A172 (cell line): ENCODE results near the gene PPARD. TPM values are rescaled to one million over a fixed set of nuclear protein-coding genes. Genes with fewer than 3 reads are reported as not detected.
"Not testable (repeated sequence)": the region's sequence is repeated elsewhere in the genome, so short reads cannot be mapped to it uniquely, and the experiment has no call there.

Source experiments
- DNase-seq: peaks from one replicate; pipeline ENCODE4 v3.0.0-alpha.2; 2015; ENCODE audit warnings: low spot score
- total RNA-seq: library from RNA; depleted of rRNA; stranded (reverse); fragments of >200 nt; shearing (Covaris generic); gene quantifications from 2 replicates; pipeline ENCODE4 v1.2.3, GENCODE V29; 2014

PPARD gene
- total RNA-seq, 1 experiment from 2014 or later: 7.2 TPM

- DNase-seq: no peak
Observed at GRCh38 chr6:35312076-35312800, 30.1 kb upstream of the PPARD start.

- no peak for DNase-seq
Observed at GRCh38 chr6:35312807-35313206, 29.6 kb upstream of the PPARD start.

GRCh38 chr6:35317483-35318195 lies 24.7 kb upstream of the PPARD start:
- no peak for DNase-seq

GRCh38 chr6:35318196-35319171 lies 23.9 kb upstream of the PPARD start:
- DNase-seq: peak; percentile 71

GRCh38 chr6:35319346-35320030 lies 22.9 kb upstream of the PPARD start:
- DNase-seq: no peak

- DNase-seq: no peak
Observed at GRCh38 chr6:35320031-35320410, 22.3 kb upstream of the PPARD start.

- DNase-seq: no peak
Observed at GRCh38 chr6:35321091-35321490, 21.3 kb upstream of the PPARD start.

GRCh38 chr6:35327349-35328027 lies 14.9 kb upstream of the PPARD start:
- DNase-seq: peak; percentile 52

- DNase-seq: no peak
Observed at GRCh38 chr6:35328108-35328723, 14.1 kb upstream of the PPARD start.

- not testable (repeated sequence) for DNase-seq
Observed at GRCh38 chr6:35328965-35329364, 13.4 kb upstream of the PPARD start.

GRCh38 chr6:35330541-35331119 lies 11.7 kb upstream of the PPARD start:
- DNase-seq: peak; percentile 19

- DNase-seq: peak; percentile 43
Observed at GRCh38 chr6:35332074-35332887, 10.1 kb upstream of the PPARD start.

- DNase-seq: no peak
Observed at GRCh38 chr6:35341557-35341956, 801 bp upstream of the PPARD start.

- DNase-seq: no peak
Observed at GRCh38 chr6:35343092-35343834, 905 bp downstream of the PPARD start.

- DNase-seq: no peak
Observed at GRCh38 chr6:35343835-35344550, 1.6 kb downstream of the PPARD start.

- no peak for DNase-seq
Observed at GRCh38 chr6:35351422-35351821, 9.1 kb downstream of the PPARD start.

GRCh38 chr6:35352735-35353134 lies 10.4 kb downstream of the PPARD start:
- no peak for DNase-seq
